ENCODE results near the gene CMC2. TPM values are rescaled to one million over a fixed set of nuclear protein-coding genes. Genes with fewer than 3 reads are reported as not detected.

Gene CMC2
- total and polyA plus RNA-seq, 9 of the 15 experiments (the other 6 are each of a cell fraction or from before 2014, with no cell fraction given), result 122 to 501 (median 172) TPM

- TF ChIP-seq SREBF1 (IDR thresholded peaks at IDR 0.05; ENCODE audit: borderline replicate concordance, low read depth, low read length) (peak; percentile 85), KLF13 (tag; IDR thresholded peaks at IDR 0.05; ENCODE audit: borderline replicate concordance, low read depth) (peak; percentile 92; the same call in 1 of the 2 replicates), KLF16 (IDR thresholded peaks at IDR 0.05) (peak; percentile 63), EP400 (IDR thresholded peaks at IDR 0.05) (peak; percentile 99), MBD2 (IDR thresholded peaks at IDR 0.05; ENCODE audit: borderline replicate concordance, low read depth) (peak; percentile 98), RHOXF2B (CRISPR knock-in tag; conservative IDR thresholded peaks at IDR 0.05) (0 out of 2 replicates have a peak, but pooled peaks have one; percentile 54), ARHGAP35 (IDR thresholded peaks at IDR 0.05; ENCODE audit: partially characterized antibody) (no peak), ZNF398 (CRISPR knock-in tag; IDR thresholded peaks at IDR 0.05) (no peak), REST (IDR thresholded peaks at IDR 0.05; ENCODE audit: borderline replicate concordance) (peak; percentile 82), REST (CRISPR knock-in tag; IDR thresholded peaks at IDR 0.05; ENCODE audit: low read depth) (peak; percentile 89; the same call in 1 of the 2 replicates), LCOR (CRISPR knock-in tag; IDR thresholded peaks at IDR 0.05) (peak; percentile 78; the same call in 1 of the 2 replicates), VEZF1 (CRISPR knock-in tag; IDR thresholded peaks at IDR 0.05) (peak; percentile 86), XRCC5 (IDR thresholded peaks at IDR 0.05; ENCODE audit: low read depth, low read length) (peak; percentile 91; the same call in 1 of the 2 replicates), STAT5B (CRISPR knock-in tag; IDR thresholded peaks at IDR 0.05) (no peak), HMGN3 (IDR thresholded peaks at IDR 0.05; ENCODE audit: borderline replicate concordance, extremely low read depth, insufficient read length, low read depth, low read length) (peak; percentile 92)
Observed at GRCh38 chr16:81006813-81007695, at the start of gene CMC2, which contains the start of gene CENPN (continued).
